ENCODE data around the gene IPO13. TPM values are rescaled to one million over a fixed set of nuclear protein-coding genes. Genes with fewer than 3 reads are reported as not detected.

IPO13 gene
- total and polyA plus RNA-seq, 2 experiments from 2014 or later, result 26.2 to 28.6 TPM

GRCh38 chr1:43932786-43933385 lies 13.9 kb upstream of the IPO13 start:
- Histone ChIP-seq H3K9me3 (ENCODE audit: low read depth) (no peaks in the 10 kb centered on the region), H3K4me3 (peak overlapping the region; percentile 35), H3K27ac (no peak overlapping the region), H3K27me3 (peaks cover 3% of the 10 kb centered on the region), H3K36me3 (no peaks in the 10 kb centered on the region), H3K4me1 (ENCODE audit: low read depth) (peaks cover 12% of the 10 kb centered on the region)
- TF ChIP-seq CTCF (IDR thresholded peaks at IDR 0.05; ENCODE audit: low read depth, low read length), result no peak
- peak in 1 of 2 donors; percentile 29 for DNase-seq (ENCODE audit: low read depth in 1 of 2, low spot score in 1 of 2)

GRCh38 chr1:43933386-43934100 lies 13.2 kb upstream of the IPO13 start, which contains the start of gene ARTN:
ARTN (plus strand) TSS chr1:43933801; CDS start chr1:43935657, 1,856 bp downstream.
- H3K27ac ChIP-seq, result no peak within 1 kb of the TSS
- peak in 1 of 2 donors; percentile 66 for DNase-seq (ENCODE audit: low read depth in 1 of 2, low spot score in 1 of 2)
- H3K36me3 ChIP-seq, result no peaks in the 10 kb centered on the region
- H3K4me1 ChIP-seq (ENCODE audit: low read depth), result peaks cover 12% of the 10 kb centered on the region
- no peaks in the 10 kb centered on the region for H3K9me3 ChIP-seq (ENCODE audit: low read depth)
- H3K4me3 ChIP-seq, result peak within 1 kb of the TSS; percentile 35
- TF ChIP-seq CTCF (IDR thresholded peaks at IDR 0.05; ENCODE audit: low read depth, low read length), result no peak
- peaks cover 3% of the 10 kb centered on the region for H3K27me3 ChIP-seq

- Histone ChIP-seq H3K4me1 (ENCODE audit: low read depth) (peaks cover 12% of the 10 kb centered on the region), H3K9me3 (ENCODE audit: low read depth) (no peaks in the 10 kb centered on the region), H3K36me3 (no peaks in the 10 kb centered on the region), H3K27me3 (peaks cover 3% of the 10 kb centered on the region), H3K27ac (no peak overlapping the region), H3K4me3 (peak overlapping the region; percentile 35)
- peak; percentile 95 for TF ChIP-seq CTCF (IDR thresholded peaks at IDR 0.05; ENCODE audit: low read depth, low read length)
- peak; percentile 71 to 89 for DNase-seq (ENCODE audit: low read depth in 1 of 2, low spot score in 1 of 2)
Measured at GRCh38 chr1:43934101-43934985, 12.4 kb upstream of the IPO13 start.

GRCh38 chr1:43934986-43935324 lies 11.8 kb upstream of the IPO13 start:
- DNase-seq (ENCODE audit: low read depth in 1 of 2, low spot score in 1 of 2), result no peak
- Histone ChIP-seq H3K4me1 (ENCODE audit: low read depth) (peaks cover 12% of the 10 kb centered on the region), H3K4me3 (no peak overlapping the region), H3K27ac (no peak overlapping the region), H3K36me3 (no peaks in the 10 kb centered on the region), H3K27me3 (peaks cover 5% of the 10 kb centered on the region), H3K9me3 (ENCODE audit: low read depth) (no peaks in the 10 kb centered on the region)
- TF ChIP-seq CTCF (IDR thresholded peaks at IDR 0.05; ENCODE audit: low read depth, low read length), result no peak

GRCh38 chr1:43935711-43936427 lies 10.9 kb upstream of the IPO13 start:
- H3K36me3 ChIP-seq, result no peaks in the 10 kb centered on the region
- peak in 1 of 2 donors; percentile 21 for DNase-seq (ENCODE audit: low read depth in 1 of 2, low spot score in 1 of 2)
- peak overlapping the region; percentile 32 for H3K4me3 ChIP-seq

More at GRCh38 chr1:43935711-43936427, 10.9 kb upstream of the IPO13 start:
- Histone ChIP-seq H3K27me3 (peaks cover 8% of the 10 kb centered on the region), H3K27ac (no peak overlapping the region), H3K4me1 (ENCODE audit: low read depth) (peaks cover 12% of the 10 kb centered on the region), H3K9me3 (ENCODE audit: low read depth) (no peaks in the 10 kb centered on the region)
- no peak for TF ChIP-seq CTCF (IDR thresholded peaks at IDR 0.05; ENCODE audit: low read depth, low read length)
